H1 (cell line): ENCODE measurements around the gene BAIAP2L2. TPM values are rescaled to one million over a fixed set of nuclear protein-coding genes. Genes with fewer than 3 reads are reported as not detected.

ENCODE experiments used
- ATF3 ChIP-seq: IDR thresholded peaks from 2 replicates; pipeline ENCODE4 v1.6.1; 2011; ENCODE audit warnings: low read depth, mild to moderate bottlenecking, low read length; ENCODE audit not compliant: insufficient read depth
- BCL11A ChIP-seq, 2 experiments: IDR thresholded peaks; one replicate each; pipeline ENCODE4 v1.6.1; 2011; ENCODE audit warnings: low read depth in 2 of 2, low read length in 2 of 2, mild to moderate bottlenecking in 2 of 2
- CBX8 ChIP-seq: fragments of 300-800, 300-1000 bp; sonication (generic); IDR thresholded peaks from 2 replicates; pipeline ENCODE4 v1.7.1; 2016; ENCODE audit warnings: low read depth, low read length, borderline replicate concordance
- FOSL1 ChIP-seq: IDR thresholded peaks from 2 replicates; pipeline ENCODE4 v1.6.1; 2011; ENCODE audit warnings: mild to moderate bottlenecking, low read depth, low read length, moderate library complexity; ENCODE audit not compliant: insufficient read depth
- GABPA ChIP-seq: IDR thresholded peaks from 2 replicates; pipeline ENCODE4 v1.6.1; 2011; ENCODE audit warnings: mild to moderate bottlenecking, low read length, moderate library complexity, borderline replicate concordance; ENCODE audit not compliant: insufficient read depth
- HDAC2 ChIP-seq, 2 experiments: fragments of 300-600 bp in 1 of 2; sonication (generic) in 1 of 2; IDR thresholded peaks; 2 replicates each; pipeline ENCODE4 v1.6.1; 2011 to 2012; ENCODE audit warnings: low read depth in 2 of 2, low read length in 2 of 2, mild to moderate bottlenecking in 2 of 2, moderate library complexity in 2 of 2, borderline replicate concordance in 1 of 2, inconsistent platforms in 1 of 2
- KDM1A ChIP-seq: fragments of 200-600, 300-600 bp; sonication (generic); IDR thresholded peaks from 2 replicates; pipeline ENCODE4 v1.7.1; 2016; ENCODE audit warnings: mild to moderate bottlenecking, low read length, borderline replicate concordance
- PHF8 ChIP-seq: fragments of 200-600 bp; sonication (generic); conservative IDR thresholded peaks from 2 replicates; pipeline ENCODE4 v1.7.1; 2012; ENCODE audit warnings: low read depth, mild to moderate bottlenecking, inconsistent platforms, low read length, moderate library complexity
- POLR2AphosphoS5 ChIP-seq: IDR thresholded peaks from 2 replicates; pipeline ENCODE4 v1.6.1; 2011; ENCODE audit warnings: low read depth, low read length
- RAD21 ChIP-seq, 2 experiments: IDR thresholded peaks in 1 of 2; conservative IDR thresholded peaks in 1 of 2; 2 replicates each; pipeline ENCODE4 v1.6.1; 2011; ENCODE audit warnings: low read depth in 2 of 2, low read length in 2 of 2, improper control_type of control experiment in 1 of 2, inconsistent platforms in 1 of 2, mild to moderate bottlenecking in 1 of 2, moderate library complexity in 1 of 2
- SIN3A ChIP-seq, 2 experiments: IDR thresholded peaks in 1 of 2; conservative IDR thresholded peaks in 1 of 2; 2 replicates each; pipeline ENCODE4 v1.6.1; 2011 to 2012; ENCODE audit warnings: low read length in 2 of 2, improper control_type of control experiment in 1 of 2, low read depth in 1 of 2, mild to moderate bottlenecking in 1 of 2
- SP1 ChIP-seq: IDR thresholded peaks from 2 replicates; pipeline ENCODE4 v1.6.1; 2011; ENCODE audit warnings: low read depth, low read length
- SP2 ChIP-seq: IDR thresholded peaks from 2 replicates; pipeline ENCODE4 v1.6.1; 2012; ENCODE audit warnings: mild to moderate bottlenecking, low read length, inconsistent platforms
- SP4 ChIP-seq: IDR thresholded peaks from 2 replicates; pipeline ENCODE4 v1.6.1; 2012; ENCODE audit warnings: low read length, inconsistent platforms
- TBP ChIP-seq: IDR thresholded peaks from 2 replicates; pipeline ENCODE4 v1.6.1; 2011; ENCODE audit warnings: low read depth, low read length, improper control_type of control experiment
- TEAD4 ChIP-seq: IDR thresholded peaks from 2 replicates; pipeline ENCODE4 v1.6.1; 2012; ENCODE audit warnings: low read depth, low read length, inconsistent platforms, mixed read lengths
- polyA plus RNA-seq, 7 experiments: library from polyadenylated mRNA; depleted of rRNA in 3 of 7; stranded (reverse) in 5 of 7; unstranded in 2 of 7; fragments of >200 nt in 5 of 7; fragments of 200-250 nt in 2 of 7; gene quantifications; 1 replicate in 5 of 7; 2 replicates in 1 of 7; 4 replicates in 1 of 7; pipeline versions ENCODE4 v1.2.1 to v1.2.3, GENCODE V29; 2011 to 2013; ENCODE audit warnings: missing spikeins in 2 of 7, mixed read lengths in 2 of 7
- total RNA-seq: library from RNA; stranded (reverse); fragmentation: NEBNext Ultra II Directional; extraction: Animal tissue kit (Norgen Biotek cat#: 25700); gene quantifications from 2 replicates; pipeline ENCODE4 v1.2.1, GENCODE V29; 2021
- TF ChIP-seq, protein P1 (sequence below), 3 experiments: IDR thresholded peaks; 1 replicate in 2 of 3; 2 replicates in 1 of 3; pipeline versions ENCODE4 v1.5.1 to v1.6.1; 2011; ENCODE audit warnings: low read length in 3 of 3, mild to moderate bottlenecking in 3 of 3, inconsistent platforms in 2 of 3, low read depth in 1 of 3, moderate library complexity in 1 of 3; ENCODE audit not compliant: insufficient read depth in 1 of 3; ENCODE audit errors: control extremely low read depth in 1 of 3
- TF ChIP-seq, protein P2 (sequence below): IDR thresholded peaks from 2 replicates; pipeline ENCODE4 v1.6.1; 2012; ENCODE audit warnings: inconsistent platforms

Gene BAIAP2L2
- total and polyA plus RNA-seq, 2 of the 8 experiments (the other 6 are each of a cell fraction or from before 2014, with no cell fraction given) = 5.4 to 10.0 TPM

- TF ChIP-seq, protein P1, sequence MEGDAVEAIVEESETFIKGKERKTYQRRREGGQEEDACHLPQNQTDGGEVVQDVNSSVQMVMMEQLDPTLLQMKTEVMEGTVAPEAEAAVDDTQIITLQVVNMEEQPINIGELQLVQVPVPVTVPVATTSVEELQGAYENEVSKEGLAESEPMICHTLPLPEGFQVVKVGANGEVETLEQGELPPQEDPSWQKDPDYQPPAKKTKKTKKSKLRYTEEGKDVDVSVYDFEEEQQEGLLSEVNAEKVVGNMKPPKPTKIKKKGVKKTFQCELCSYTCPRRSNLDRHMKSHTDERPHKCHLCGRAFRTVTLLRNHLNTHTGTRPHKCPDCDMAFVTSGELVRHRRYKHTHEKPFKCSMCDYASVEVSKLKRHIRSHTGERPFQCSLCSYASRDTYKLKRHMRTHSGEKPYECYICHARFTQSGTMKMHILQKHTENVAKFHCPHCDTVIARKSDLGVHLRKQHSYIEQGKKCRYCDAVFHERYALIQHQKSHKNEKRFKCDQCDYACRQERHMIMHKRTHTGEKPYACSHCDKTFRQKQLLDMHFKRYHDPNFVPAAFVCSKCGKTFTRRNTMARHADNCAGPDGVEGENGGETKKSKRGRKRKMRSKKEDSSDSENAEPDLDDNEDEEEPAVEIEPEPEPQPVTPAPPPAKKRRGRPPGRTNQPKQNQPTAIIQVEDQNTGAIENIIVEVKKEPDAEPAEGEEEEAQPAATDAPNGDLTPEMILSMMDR (IDR thresholded peaks at IDR 0.05; ENCODE audit: control extremely low read depth in 1 of 3, insufficient read depth in 1 of 3, low read depth in 1 of 3, low read length in 3 of 3) = peak; percentile 84 to 86 (median 85)
- TF ChIP-seq SP2 (no peak), TEAD4 (peak; percentile 26; the same call in 1 of the 2 replicates), POLR2AphosphoS5 (peak; percentile 30; the same call in 1 of the 2 replicates), KDM1A (no peak), BCL11A (IDR thresholded peaks at IDR 0.05; ENCODE audit: low read depth in 2 of 2, low read length in 2 of 2) (no peak), FOSL1 (no peak), SP4 (no peak), PHF8 (peak; percentile 36; the same call in 1 of the 2 replicates), ATF3 (no peak), CBX8 (no peak), SIN3A (conservative IDR thresholded peaks at IDR 0.05 in 1 of 2, IDR thresholded peaks at IDR 0.05 in 1 of 2; ENCODE audit: low read depth in 1 of 2, low read length in 2 of 2) (peak in 1 of 2 experiments; percentile 36; a peak in 1 of 4 replicates), GABPA (no peak), HDAC2 (IDR thresholded peaks at IDR 0.05; ENCODE audit: borderline replicate concordance in 1 of 2, low read depth in 2 of 2, low read length in 2 of 2) (0 out of 4 replicates have a peak, but pooled peaks of 1 of the 2 experiments have one; percentile 36), RAD21 (IDR thresholded peaks at IDR 0.05 in 1 of 2, conservative IDR thresholded peaks at IDR 0.05 in 1 of 2; ENCODE audit: low read depth in 2 of 2, low read length in 2 of 2) (peak; percentile 65 to 74), TBP (peak; percentile 48; the same call in 1 of the 2 replicates), SP1 (peak; percentile 56; the same call in 1 of the 2 replicates)
- TF ChIP-seq, protein P2, sequence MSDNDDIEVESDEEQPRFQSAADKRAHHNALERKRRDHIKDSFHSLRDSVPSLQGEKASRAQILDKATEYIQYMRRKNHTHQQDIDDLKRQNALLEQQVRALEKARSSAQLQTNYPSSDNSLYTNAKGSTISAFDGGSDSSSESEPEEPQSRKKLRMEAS = peak; percentile 98
Measured at GRCh38 chr22:38097557-38098409, 12.7 kb downstream of the BAIAP2L2 start (continued).
